ENCODE measurements around the gene ZNF592. TPM values are rescaled to one million over a fixed set of nuclear protein-coding genes. Genes with fewer than 3 reads are reported as not detected.

ZNF592 gene
- total and polyA plus RNA-seq, 7 donors = 13.1 to 43.3 (median 33.8) TPM

GRCh38 chr15:84773716-84774115, 25.3 kb downstream of the ZNF592 start:
- 91 to 93% (median 91%) methylated on average over 3 of the region's 3 CpGs for WGBS, 3 donors
- Histone ChIP-seq H3K36me3 (ENCODE audit: insufficient read depth in 1 of 2, low read depth in 1 of 2) (peaks cover 0 to 49% of the 10 kb centered on the region in 2 donors), H3K4me3 (no peak overlapping the region), H3K27ac (no peak overlapping the region), H3K4me1 (peaks cover 9% of the 10 kb centered on the region), H3K27me3 (ENCODE audit: insufficient read depth in 3 of 3, low read length in 2 of 3) (no peaks in the 10 kb centered on the region), H3K9me3 (no peaks in the 10 kb centered on the region)
- no peak for ATAC-seq
- intact Hi-C loops (cut with DNase I) = no loop called here
- DNase-seq = no peak
- TF ChIP-seq, protein P1, sequence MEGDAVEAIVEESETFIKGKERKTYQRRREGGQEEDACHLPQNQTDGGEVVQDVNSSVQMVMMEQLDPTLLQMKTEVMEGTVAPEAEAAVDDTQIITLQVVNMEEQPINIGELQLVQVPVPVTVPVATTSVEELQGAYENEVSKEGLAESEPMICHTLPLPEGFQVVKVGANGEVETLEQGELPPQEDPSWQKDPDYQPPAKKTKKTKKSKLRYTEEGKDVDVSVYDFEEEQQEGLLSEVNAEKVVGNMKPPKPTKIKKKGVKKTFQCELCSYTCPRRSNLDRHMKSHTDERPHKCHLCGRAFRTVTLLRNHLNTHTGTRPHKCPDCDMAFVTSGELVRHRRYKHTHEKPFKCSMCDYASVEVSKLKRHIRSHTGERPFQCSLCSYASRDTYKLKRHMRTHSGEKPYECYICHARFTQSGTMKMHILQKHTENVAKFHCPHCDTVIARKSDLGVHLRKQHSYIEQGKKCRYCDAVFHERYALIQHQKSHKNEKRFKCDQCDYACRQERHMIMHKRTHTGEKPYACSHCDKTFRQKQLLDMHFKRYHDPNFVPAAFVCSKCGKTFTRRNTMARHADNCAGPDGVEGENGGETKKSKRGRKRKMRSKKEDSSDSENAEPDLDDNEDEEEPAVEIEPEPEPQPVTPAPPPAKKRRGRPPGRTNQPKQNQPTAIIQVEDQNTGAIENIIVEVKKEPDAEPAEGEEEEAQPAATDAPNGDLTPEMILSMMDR (IDR thresholded peaks at IDR 0.05) = no peak

- Histone ChIP-seq H3K4me3 (no peak overlapping the region), H3K4me1 (peaks cover 9% of the 10 kb centered on the region), H3K9me3 (no peaks in the 10 kb centered on the region), H3K27me3 (ENCODE audit: insufficient read depth in 3 of 3, low read length in 2 of 3) (no peaks in the 10 kb centered on the region), H3K27ac (no peak overlapping the region), H3K36me3 (ENCODE audit: insufficient read depth in 1 of 2, low read depth in 1 of 2) (peaks cover 0 to 44% of the 10 kb centered on the region in 2 donors)
- WGBS, 3 donors = 69 to 89% (median 84%) methylated on average over 1 of the region's 1 CpG
- DNase-seq (no peak), ATAC-seq (peak in 3 of 4 donors; percentile 34 to 44 (median 42))
- intact Hi-C loops (cut with DNase I) = no loop called here
- TF ChIP-seq, protein P1 (IDR thresholded peaks at IDR 0.05) = no peak
Observed at GRCh38 chr15:84775867-84776449, 27.6 kb downstream of the ZNF592 start.

DNA sequence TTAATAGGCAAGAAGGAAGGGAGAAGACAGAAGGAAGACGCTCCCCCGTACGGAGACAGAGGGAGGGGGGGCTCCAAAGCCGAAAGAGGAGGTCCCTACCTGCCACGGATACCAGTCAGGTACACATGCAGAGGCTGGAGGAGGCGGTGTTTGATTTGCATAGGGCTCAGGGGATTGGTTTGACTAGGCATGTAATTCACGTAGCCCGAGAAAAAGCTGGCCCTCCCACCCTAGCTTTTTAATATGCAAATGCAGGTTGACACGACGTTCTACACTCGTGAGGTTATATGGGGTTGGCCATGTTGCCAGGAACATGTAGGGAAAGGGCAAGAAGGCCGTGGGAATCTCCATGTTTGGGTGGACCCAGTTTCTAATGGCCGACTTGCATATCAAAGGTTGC, 29.8 kb downstream of the ZNF592 start:
- TF ChIP-seq, protein P1 (IDR thresholded peaks at IDR 0.05) = no peak
- H3K27ac ChIP-seq = no peak overlapping the region
- peaks cover 5 to 48% of the 10 kb centered on the region in 2 donors for H3K36me3 ChIP-seq (ENCODE audit: insufficient read depth in 1 of 2, low read depth in 1 of 2)
- H3K9me3 ChIP-seq = no peaks in the 10 kb centered on the region
- ATAC-seq (no peak), DNase-seq (no peak)
- H3K4me1 ChIP-seq = no peaks in the 10 kb centered on the region
- H3K4me3 ChIP-seq = no peak overlapping the region
- no peaks in the 10 kb centered on the region for H3K27me3 ChIP-seq (ENCODE audit: insufficient read depth in 3 of 3, low read length in 2 of 3)
- WGBS, 3 donors = 79 to 82% (median 79%) methylated on average over 13 of the region's 13 CpGs
- intact Hi-C loops (cut with DNase I) = no loop called here

DNA sequence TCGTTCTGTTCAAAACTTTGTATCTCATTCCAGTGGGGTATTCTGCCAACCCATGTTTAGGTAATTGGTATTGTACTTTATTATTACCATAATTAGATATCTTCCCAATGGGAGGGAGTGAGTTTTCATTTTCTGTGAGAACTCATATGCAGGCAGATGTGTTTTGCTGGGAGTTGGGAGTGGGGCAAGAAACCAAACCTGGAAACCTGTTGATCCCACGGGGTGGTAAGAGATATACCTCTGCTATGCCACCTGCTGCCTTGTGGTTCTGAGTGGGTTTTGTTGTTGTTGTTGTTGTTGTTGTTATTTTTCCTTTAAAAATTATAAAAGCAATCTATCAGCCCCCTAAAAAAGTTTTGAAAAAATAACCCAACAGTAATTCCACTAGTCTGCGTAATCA, 32.1 kb downstream of the ZNF592 start:
- WGBS, 3 donors = 64 to 71% (median 70%) methylated on average over 3 of the region's 3 CpGs
- Histone ChIP-seq H3K36me3 (ENCODE audit: insufficient read depth in 1 of 2, low read depth in 1 of 2) (peaks cover 8 to 58% of the 10 kb centered on the region in 2 donors), H3K27ac (no peak overlapping the region), H3K9me3 (no peaks in the 10 kb centered on the region), H3K27me3 (ENCODE audit: insufficient read depth in 3 of 3, low read length in 2 of 3) (no peaks in the 10 kb centered on the region), H3K4me1 (peaks cover 9% of the 10 kb centered on the region), H3K4me3 (no peak overlapping the region)
- TF ChIP-seq, protein P1 (IDR thresholded peaks at IDR 0.05) = no peak
- intact Hi-C loops (cut with DNase I) = no loop called here
- ATAC-seq (no peak), DNase-seq (no peak)

DNA sequence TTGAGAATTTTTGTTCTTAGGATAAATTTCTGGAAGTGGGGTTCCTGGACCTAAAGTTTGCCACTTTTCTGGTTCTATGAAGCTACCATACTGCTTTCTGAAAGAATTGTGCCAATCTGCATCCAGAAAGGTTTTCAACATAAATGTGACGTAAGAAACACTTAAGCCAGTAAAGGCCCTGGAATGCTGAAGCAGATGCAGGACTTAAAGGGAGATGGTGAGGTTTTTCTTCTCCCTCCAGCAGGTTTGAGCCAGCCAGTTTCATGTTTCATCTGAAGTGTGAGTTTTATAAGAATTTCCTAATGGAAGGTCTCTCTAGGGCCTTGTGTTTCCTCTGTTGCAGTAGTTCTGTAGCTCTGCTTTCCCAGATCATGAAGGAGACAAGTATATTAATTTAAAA, 33.1 kb downstream of the ZNF592 start:
- ATAC-seq = no peak
- Histone ChIP-seq H3K4me3 (no peak overlapping the region), H3K9me3 (no peaks in the 10 kb centered on the region), H3K27me3 (ENCODE audit: insufficient read depth in 3 of 3, low read length in 2 of 3) (no peaks in the 10 kb centered on the region), H3K36me3 (ENCODE audit: insufficient read depth in 1 of 2, low read depth in 1 of 2) (peaks cover 8 to 54% of the 10 kb centered on the region in 2 donors), H3K27ac (peak overlapping the region; percentile 24), H3K4me1 (peaks cover 19% of the 10 kb centered on the region)
- no peak for DNase-seq
- 77 to 94% (median 82%) methylated on average over 1 of the region's 1 CpG for WGBS, 3 donors
- TF ChIP-seq, protein P1 (IDR thresholded peaks at IDR 0.05) = no peak
- intact Hi-C loops (cut with DNase I) = no loop called here
